ENCODE data around the gene DDX10.

DDX10 gene

GRCh38 chr11:108959874-108960273, 295.0 kb downstream of the DDX10 start:
- Histone ChIP-seq H3K9ac (ENCODE audit: low read length) (no peak overlapping the region), H3K4me1 (ENCODE audit: control insufficient read depth, insufficient read depth, low read length) (no peaks in the 10 kb centered on the region), H3K27me3 (ENCODE audit: control insufficient read depth, insufficient read depth, low read length) (no peaks in the 10 kb centered on the region), H3K4me3 (ENCODE audit: low read length) (no peak overlapping the region), H3K27ac (ENCODE audit: low read depth, low read length) (no peak overlapping the region), H3K36me3 (ENCODE audit: control insufficient read depth, insufficient read depth, low read length) (no peaks in the 10 kb centered on the region)

DNA sequence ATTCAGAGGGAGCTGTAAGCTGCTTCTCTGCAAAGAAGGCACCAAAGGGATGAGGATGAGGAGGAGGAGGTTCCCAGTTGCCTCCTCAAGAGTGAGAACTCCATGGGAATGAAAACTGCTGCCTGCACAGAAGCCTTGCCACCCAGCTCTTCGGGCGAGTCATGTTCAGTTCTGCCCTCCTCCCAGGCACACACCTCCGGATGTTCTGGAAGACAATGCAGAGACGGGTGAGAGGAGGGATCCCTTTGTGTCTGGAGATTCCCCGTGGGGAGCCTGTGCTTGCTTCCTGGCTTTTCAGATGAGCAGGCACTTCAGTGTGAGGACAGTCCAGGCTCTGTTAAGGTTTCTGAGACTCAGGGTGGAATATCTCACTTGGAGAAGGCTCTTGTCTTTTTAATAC, 295.6 kb downstream of the DDX10 start:
- Histone ChIP-seq H3K36me3 (ENCODE audit: control insufficient read depth, insufficient read depth, low read length) (no peaks in the 10 kb centered on the region), H3K4me3 (ENCODE audit: low read length) (no peak overlapping the region), H3K27ac (ENCODE audit: low read depth, low read length) (no peak overlapping the region)

DNA sequence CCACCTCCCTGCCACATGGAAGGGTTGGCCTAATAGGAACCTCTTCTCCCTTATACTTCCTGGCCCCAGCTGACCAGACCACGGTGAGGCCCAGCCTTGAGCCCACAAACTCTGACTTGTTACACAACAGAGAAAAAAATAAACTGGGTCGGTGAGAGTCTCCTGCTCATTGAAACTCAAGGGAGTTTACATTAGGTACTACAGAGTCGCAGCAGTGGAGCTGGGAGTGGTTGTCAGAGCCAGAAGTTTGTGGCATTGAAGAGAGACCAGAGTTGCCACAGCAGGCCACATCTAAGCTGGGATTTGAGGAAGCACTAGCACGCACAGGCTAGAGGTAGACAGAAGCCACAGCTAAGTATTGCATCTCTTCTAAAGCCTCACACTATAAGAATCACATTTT, 296.2 kb downstream of the DDX10 start:
- H3K27me3 ChIP-seq (ENCODE audit: control insufficient read depth, insufficient read depth, low read length) = no peaks in the 10 kb centered on the region
- H3K27ac ChIP-seq (ENCODE audit: low read depth, low read length) = no peak overlapping the region
- H3K4me3 ChIP-seq (ENCODE audit: low read length) = no peak overlapping the region
- H3K36me3 ChIP-seq (ENCODE audit: control insufficient read depth, insufficient read depth, low read length) = no peaks in the 10 kb centered on the region
- no peaks in the 10 kb centered on the region for H3K4me1 ChIP-seq (ENCODE audit: control insufficient read depth, insufficient read depth, low read length)
- no peak overlapping the region for H3K9ac ChIP-seq (ENCODE audit: low read length)

More for the DNA sequence above, 295.6 kb downstream of the DDX10 start:
- Histone ChIP-seq H3K9ac (ENCODE audit: low read length) (no peak overlapping the region), H3K4me1 (ENCODE audit: control insufficient read depth, insufficient read depth, low read length) (no peaks in the 10 kb centered on the region), H3K27me3 (ENCODE audit: control insufficient read depth, insufficient read depth, low read length) (no peaks in the 10 kb centered on the region)

DNA sequence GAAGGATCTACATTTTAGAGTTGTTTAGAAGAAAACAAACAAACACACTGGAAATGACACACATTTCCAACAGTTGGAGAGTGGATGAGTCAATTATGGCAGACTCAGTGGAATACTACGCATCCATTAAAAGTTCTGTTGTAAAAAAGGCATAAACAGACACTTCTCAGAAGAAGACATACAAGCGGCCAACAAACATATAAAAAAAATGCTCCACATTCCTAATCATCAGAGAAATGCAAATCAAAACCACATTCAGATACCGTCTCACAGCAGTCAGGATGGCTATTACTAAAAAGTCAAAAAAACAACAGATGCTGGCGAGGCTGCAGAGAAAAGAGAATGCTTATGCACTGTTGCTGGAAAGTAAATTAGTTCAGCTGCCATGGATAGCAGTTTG, 298.2 kb downstream of the DDX10 start:
- no peak overlapping the region for H3K4me3 ChIP-seq (ENCODE audit: low read length)

DNA sequence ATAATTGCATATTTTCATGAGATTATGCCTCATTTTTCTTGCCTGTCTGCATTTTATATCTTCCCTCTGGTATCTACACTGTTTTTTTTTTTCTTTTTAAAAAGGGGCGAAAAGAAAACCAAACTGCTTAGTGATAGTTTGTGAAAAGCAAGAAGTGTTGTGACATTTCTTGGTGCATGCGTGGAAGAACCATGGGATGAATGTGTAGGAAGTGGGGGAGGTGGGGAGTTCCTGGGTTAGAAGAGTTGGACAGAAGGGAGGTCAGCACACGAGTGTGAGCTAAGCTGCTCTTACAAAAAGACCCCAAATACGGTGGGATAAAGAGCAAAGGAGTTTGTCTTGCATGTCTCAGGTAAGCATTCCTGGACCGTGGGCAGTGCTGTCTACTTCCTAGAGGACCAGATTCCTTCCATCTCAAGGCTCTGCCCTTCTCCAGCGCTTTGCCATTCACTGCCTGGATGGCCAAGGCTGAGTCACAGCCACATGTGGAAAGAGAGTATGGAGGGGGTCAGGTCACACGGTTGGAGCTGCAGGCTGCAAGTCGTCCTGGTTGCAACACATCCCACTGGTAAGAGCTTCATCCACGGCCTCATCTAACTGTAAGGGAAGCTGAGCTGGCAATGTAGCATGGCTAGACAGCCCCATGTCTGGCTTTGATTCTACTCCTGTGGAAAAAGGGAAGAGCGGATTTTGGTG, 300.6 kb downstream of the DDX10 start:
- Histone ChIP-seq H3K27me3 (ENCODE audit: control insufficient read depth, insufficient read depth, low read length) (no peaks in the 10 kb centered on the region), H3K9ac (ENCODE audit: low read length) (no peak overlapping the region), H3K36me3 (ENCODE audit: control insufficient read depth, insufficient read depth, low read length) (no peaks in the 10 kb centered on the region), H3K4me1 (ENCODE audit: control insufficient read depth, insufficient read depth, low read length) (peaks cover 10% of the 10 kb centered on the region), H3K4me3 (ENCODE audit: low read length) (no peak overlapping the region), H3K27ac (ENCODE audit: low read depth, low read length) (no peak overlapping the region)

More for the DNA sequence above, 298.2 kb downstream of the DDX10 start:
- no peak overlapping the region for H3K9ac ChIP-seq (ENCODE audit: low read length)
- H3K27ac ChIP-seq (ENCODE audit: low read depth, low read length) = no peak overlapping the region
- H3K27me3 ChIP-seq (ENCODE audit: control insufficient read depth, insufficient read depth, low read length) = no peaks in the 10 kb centered on the region
- peaks cover 10% of the 10 kb centered on the region for H3K4me1 ChIP-seq (ENCODE audit: control insufficient read depth, insufficient read depth, low read length)
- no peaks in the 10 kb centered on the region for H3K36me3 ChIP-seq (ENCODE audit: control insufficient read depth, insufficient read depth, low read length)

DNA sequence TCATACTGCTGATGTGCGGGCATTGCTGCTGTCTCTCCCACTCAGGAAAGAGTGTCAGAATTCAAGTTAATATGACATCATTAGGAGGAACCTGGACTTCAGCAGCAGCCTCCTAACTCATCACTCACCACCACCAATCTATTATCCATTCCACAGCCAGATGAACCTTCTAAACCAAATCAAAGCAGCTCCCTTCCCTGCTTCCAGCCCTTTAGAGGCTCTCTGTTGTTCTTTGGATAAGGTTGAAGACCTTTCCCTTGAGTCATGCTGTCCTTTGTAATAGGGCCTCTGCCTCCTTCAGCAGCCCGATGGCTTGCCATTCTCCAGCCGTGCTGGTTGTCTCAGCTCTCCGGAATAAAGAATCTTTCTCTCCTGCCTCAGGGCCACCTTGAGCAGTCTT, 301.3 kb downstream of the DDX10 start:
- H3K4me3 ChIP-seq (ENCODE audit: low read length) = no peak overlapping the region
- H3K9ac ChIP-seq (ENCODE audit: low read length) = no peak overlapping the region
- peaks cover 10% of the 10 kb centered on the region for H3K4me1 ChIP-seq (ENCODE audit: control insufficient read depth, insufficient read depth, low read length)
- H3K27me3 ChIP-seq (ENCODE audit: control insufficient read depth, insufficient read depth, low read length) = no peaks in the 10 kb centered on the region
- H3K36me3 ChIP-seq (ENCODE audit: control insufficient read depth, insufficient read depth, low read length) = no peaks in the 10 kb centered on the region
- H3K27ac ChIP-seq (ENCODE audit: low read depth, low read length) = no peak overlapping the region

- Histone ChIP-seq H3K36me3 (ENCODE audit: control insufficient read depth, insufficient read depth, low read length) (no peaks in the 10 kb centered on the region), H3K4me3 (ENCODE audit: low read length) (no peak overlapping the region), H3K9ac (ENCODE audit: low read length) (no peak overlapping the region), H3K27ac (ENCODE audit: low read depth, low read length) (no peak overlapping the region), H3K27me3 (ENCODE audit: control insufficient read depth, insufficient read depth, low read length) (no peaks in the 10 kb centered on the region), H3K4me1 (ENCODE audit: control insufficient read depth, insufficient read depth, low read length) (peaks cover 10% of the 10 kb centered on the region)
Measured at GRCh38 chr11:108966978-108967377, 302.1 kb downstream of the DDX10 start.

GRCh38 chr11:108967571-108967970, 302.7 kb downstream of the DDX10 start:
- Histone ChIP-seq H3K9ac (ENCODE audit: low read length) (no peak overlapping the region), H3K4me3 (ENCODE audit: low read length) (peak overlapping the region; percentile 44), H3K4me1 (ENCODE audit: control insufficient read depth, insufficient read depth, low read length) (peaks cover 10% of the 10 kb centered on the region), H3K36me3 (ENCODE audit: control insufficient read depth, insufficient read depth, low read length) (no peaks in the 10 kb centered on the region), H3K27ac (ENCODE audit: low read depth, low read length) (no peak overlapping the region), H3K27me3 (ENCODE audit: control insufficient read depth, insufficient read depth, low read length) (no peaks in the 10 kb centered on the region)

- no peak overlapping the region for H3K9ac ChIP-seq (ENCODE audit: low read length)
- H3K4me1 ChIP-seq (ENCODE audit: control insufficient read depth, insufficient read depth, low read length) = peaks cover 10% of the 10 kb centered on the region
- no peaks in the 10 kb centered on the region for H3K36me3 ChIP-seq (ENCODE audit: control insufficient read depth, insufficient read depth, low read length)
- no peaks in the 10 kb centered on the region for H3K27me3 ChIP-seq (ENCODE audit: control insufficient read depth, insufficient read depth, low read length)
- H3K27ac ChIP-seq (ENCODE audit: low read depth, low read length) = no peak overlapping the region
- no peak overlapping the region for H3K4me3 ChIP-seq (ENCODE audit: low read length)
Measured at GRCh38 chr11:108970221-108970991, 305.5 kb downstream of the DDX10 start.

DNA sequence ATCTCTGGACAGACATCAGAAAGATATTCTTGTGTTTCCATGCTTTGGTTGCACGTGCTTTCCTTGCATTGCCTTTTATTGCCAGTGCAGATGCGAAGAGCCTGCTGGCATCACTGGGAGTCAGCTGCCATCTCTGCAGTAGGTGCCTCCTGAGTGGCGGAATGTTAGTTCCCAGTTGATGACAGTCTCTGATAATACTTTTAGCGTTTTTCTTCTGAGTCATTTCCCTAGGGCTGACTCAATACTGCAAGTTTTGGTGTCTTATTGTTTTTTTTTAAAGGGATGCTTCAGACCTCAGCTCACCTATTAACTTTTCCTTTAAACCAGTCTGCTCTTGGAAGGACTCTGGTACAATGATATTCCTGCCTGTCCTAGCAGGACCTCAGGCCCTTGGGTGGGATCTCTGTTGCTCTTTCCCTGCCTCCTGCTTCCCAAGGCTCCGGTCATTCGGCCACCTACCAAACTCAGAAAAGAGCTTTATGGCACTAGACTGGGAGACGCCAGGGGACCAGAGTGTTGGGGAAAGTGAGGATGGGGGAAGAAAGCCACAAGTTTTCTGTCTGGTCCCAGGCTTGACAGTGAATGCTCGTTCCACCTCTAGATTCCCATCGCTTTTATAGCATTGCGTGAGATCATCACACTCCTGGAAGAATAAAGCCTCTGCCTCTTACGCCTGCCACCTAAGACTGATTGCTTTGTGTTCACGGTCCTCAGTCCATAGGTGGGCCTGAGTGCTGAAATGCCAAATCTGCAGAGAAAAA, 308.7 kb downstream of the DDX10 start:
- no peak overlapping the region for H3K27ac ChIP-seq (ENCODE audit: low read depth, low read length)
- H3K27me3 ChIP-seq (ENCODE audit: control insufficient read depth, insufficient read depth, low read length) = no peaks in the 10 kb centered on the region
- no peaks in the 10 kb centered on the region for H3K36me3 ChIP-seq (ENCODE audit: control insufficient read depth, insufficient read depth, low read length)
- no peak overlapping the region for H3K9ac ChIP-seq (ENCODE audit: low read length)
- H3K4me3 ChIP-seq (ENCODE audit: low read length) = no peak overlapping the region
- no peaks in the 10 kb centered on the region for H3K4me1 ChIP-seq (ENCODE audit: control insufficient read depth, insufficient read depth, low read length)

- no peaks in the 10 kb centered on the region for H3K4me1 ChIP-seq (ENCODE audit: control insufficient read depth, insufficient read depth, low read length)
- no peaks in the 10 kb centered on the region for H3K36me3 ChIP-seq (ENCODE audit: control insufficient read depth, insufficient read depth, low read length)
- no peak overlapping the region for H3K4me3 ChIP-seq (ENCODE audit: low read length)
- H3K27me3 ChIP-seq (ENCODE audit: control insufficient read depth, insufficient read depth, low read length) = no peaks in the 10 kb centered on the region
- no peak overlapping the region for H3K9ac ChIP-seq (ENCODE audit: low read length)
- no peak overlapping the region for H3K27ac ChIP-seq (ENCODE audit: low read depth, low read length)
Measured at GRCh38 chr11:108975026-108975425, 310.2 kb downstream of the DDX10 start.

GRCh38 chr11:108975641-108976071, 310.8 kb downstream of the DDX10 start:
- no peak overlapping the region for H3K9ac ChIP-seq (ENCODE audit: low read length)
- no peak overlapping the region for H3K27ac ChIP-seq (ENCODE audit: low read depth, low read length)
- H3K4me3 ChIP-seq (ENCODE audit: low read length) = no peak overlapping the region
- no peaks in the 10 kb centered on the region for H3K36me3 ChIP-seq (ENCODE audit: control insufficient read depth, insufficient read depth, low read length)
- no peaks in the 10 kb centered on the region for H3K4me1 ChIP-seq (ENCODE audit: control insufficient read depth, insufficient read depth, low read length)
- H3K27me3 ChIP-seq (ENCODE audit: control insufficient read depth, insufficient read depth, low read length) = no peaks in the 10 kb centered on the region

Measured in rectal smooth muscle tissue (tissue), 1 donor.